Measurements from ENCODE around the gene RAB29.

DNA sequence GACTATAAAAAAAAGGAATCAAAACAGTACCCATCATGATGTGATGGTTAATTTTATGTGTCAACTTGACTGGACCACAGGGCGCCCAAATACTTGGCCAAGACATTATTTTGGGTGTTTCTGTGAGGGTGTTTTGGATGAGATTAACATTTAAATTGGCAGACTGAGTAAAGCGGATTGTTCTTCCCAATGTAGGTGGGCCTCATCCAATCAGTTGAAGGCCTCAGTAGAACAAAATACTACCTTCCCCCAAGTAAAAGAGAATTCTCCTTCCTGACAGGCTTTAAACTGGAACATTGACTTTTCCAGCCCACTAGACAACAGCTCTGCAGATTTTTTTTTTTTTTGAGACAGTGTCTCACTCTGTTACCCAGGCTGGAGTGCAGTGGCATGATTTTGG lies 10.7 kb downstream of the RAB29 start:
- TF ChIP-seq POLR2AphosphoS5 (IDR thresholded peaks at IDR 0.05; ENCODE audit: low read depth, low read length) (no peak), TAF1 (IDR thresholded peaks at IDR 0.05; ENCODE audit: borderline replicate concordance, insufficient read depth, low read length) (no peak), SIN3A (IDR thresholded peaks at IDR 0.05; ENCODE audit: borderline replicate concordance, insufficient read depth, low read length) (no peak)
